Measurements from ENCODE around the gene SLAIN2. TPM values are rescaled to one million over a fixed set of nuclear protein-coding genes. Genes with fewer than 3 reads are reported as not detected.
"Not testable (repeated sequence)": the region's sequence is repeated elsewhere in the genome, so short reads cannot be mapped to it uniquely, and the experiment has no call there.

The SLAIN2 gene
- total and polyA plus RNA-seq, 5 donors from 2014 or later, result 23.9 to 82.9 (median 26.4) TPM

DNA sequence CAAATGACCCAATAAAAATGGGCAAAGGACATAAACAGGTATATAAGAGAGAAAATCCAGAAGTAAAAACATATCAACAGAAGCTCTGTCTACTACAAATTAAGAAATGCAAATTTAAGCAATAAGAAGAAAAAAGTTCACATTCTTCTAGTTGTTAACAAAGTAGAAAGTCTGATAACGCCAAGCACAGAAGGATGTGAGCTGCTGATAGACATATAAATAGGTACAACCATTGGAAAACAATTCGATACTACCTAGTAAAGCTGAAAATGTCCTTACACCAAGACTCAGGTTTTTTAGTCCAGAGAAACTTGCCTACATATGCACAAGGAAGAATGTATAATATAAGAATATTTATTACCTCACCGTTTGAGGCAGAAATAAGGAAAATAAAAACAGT, 35.8 kb upstream of the SLAIN2 start:
- ATAC-seq (ENCODE audit: low read depth in 2 of 2) (no peak), DNase-seq (no peak)
- Histone ChIP-seq H3K9me3 (ENCODE audit: control insufficient read depth in 2 of 2, low read length in 2 of 2) (no peaks in the 10 kb centered on the region), H3K27ac (ENCODE audit: insufficient read depth, low read length, poor library complexity, severe bottlenecking) (no peak overlapping the region), H3K27me3 (ENCODE audit: control insufficient read depth, insufficient read depth, low read length) (peaks cover 5% of the 10 kb centered on the region), H3K36me3 (ENCODE audit: control insufficient read depth, insufficient read depth, low read length) (no peaks in the 10 kb centered on the region), H3K4me3 (ENCODE audit: low read depth, low read length) (no peak overlapping the region), H3K4me1 (ENCODE audit: control insufficient read depth, insufficient read depth, low read length, poor library complexity, severe bottlenecking) (no peaks in the 10 kb centered on the region)
- no peak overlapping the region for H3K4me3 Mint-ChIP-seq
- peaks cover 9% of the 10 kb centered on the region for H3K27me3 Mint-ChIP-seq
- no peaks in the 10 kb centered on the region for H3K36me3 Mint-ChIP-seq
- H3K27ac Mint-ChIP-seq, result no peak overlapping the region
- H3K9me3 Mint-ChIP-seq, result peaks cover 0 to 1% (median 0%) of the 10 kb centered on the region in 7 donors
- H3K4me1 Mint-ChIP-seq, result no peaks in the 10 kb centered on the region

GRCh38 chr4:48307528-48307927, 33.8 kb upstream of the SLAIN2 start:
- no peak overlapping the region for H3K4me3 Mint-ChIP-seq
- Histone ChIP-seq H3K4me1 (ENCODE audit: control insufficient read depth, insufficient read depth, low read length, poor library complexity, severe bottlenecking) (no peaks in the 10 kb centered on the region), H3K36me3 (ENCODE audit: control insufficient read depth, insufficient read depth, low read length) (no peaks in the 10 kb centered on the region), H3K4me3 (ENCODE audit: low read depth, low read length) (no peak overlapping the region), H3K27ac (ENCODE audit: insufficient read depth, low read length, poor library complexity, severe bottlenecking) (no peak overlapping the region), H3K27me3 (ENCODE audit: control insufficient read depth, insufficient read depth, low read length) (peaks cover 3% of the 10 kb centered on the region), H3K9me3 (ENCODE audit: control insufficient read depth in 2 of 2, low read length in 2 of 2) (no peaks in the 10 kb centered on the region)
- peaks cover 9% of the 10 kb centered on the region for H3K27me3 Mint-ChIP-seq
- H3K4me1 Mint-ChIP-seq, result peaks cover 0 to 2% (median 0%) of the 10 kb centered on the region in 4 donors
- ATAC-seq (ENCODE audit: low read depth in 2 of 2) (no peak), DNase-seq (no peak)
- no peaks in the 10 kb centered on the region for H3K36me3 Mint-ChIP-seq
- peaks cover 0 to 1% (median 0%) of the 10 kb centered on the region in 7 donors for H3K9me3 Mint-ChIP-seq
- H3K27ac Mint-ChIP-seq, result no peak overlapping the region

- DNase-seq (no peak), ATAC-seq (ENCODE audit: low read depth in 2 of 2) (no peak)
- H3K9me3 ChIP-seq (ENCODE audit: control insufficient read depth in 2 of 2, low read length in 2 of 2), result no peaks in the 10 kb centered on the region
- H3K36me3 ChIP-seq (ENCODE audit: control insufficient read depth, insufficient read depth, low read length), result no peaks in the 10 kb centered on the region
- Mint-ChIP-seq H3K4me3 (no peak overlapping the region), H3K36me3 (no peaks in the 10 kb centered on the region), H3K9me3 (peaks cover 0 to 1% (median 0%) of the 10 kb centered on the region in 7 donors), H3K27me3 (peaks cover 9% of the 10 kb centered on the region), H3K27ac (no peak overlapping the region), H3K4me1 (peaks cover 0 to 2% (median 0%) of the 10 kb centered on the region in 4 donors)
- H3K27me3 ChIP-seq (ENCODE audit: control insufficient read depth, insufficient read depth, low read length), result peaks cover 3% of the 10 kb centered on the region
- no peak overlapping the region for H3K27ac ChIP-seq (ENCODE audit: insufficient read depth, low read length, poor library complexity, severe bottlenecking)
- no peak overlapping the region for H3K4me3 ChIP-seq (ENCODE audit: low read depth, low read length)
- H3K4me1 ChIP-seq (ENCODE audit: control insufficient read depth, insufficient read depth, low read length, poor library complexity, severe bottlenecking), result no peaks in the 10 kb centered on the region
Measured at GRCh38 chr4:48308901-48309300, 32.4 kb upstream of the SLAIN2 start.

GRCh38 chr4:48311896-48312295, 29.4 kb upstream of the SLAIN2 start:
- peaks cover 0 to 4% (median 0%) of the 10 kb centered on the region in 7 donors for H3K9me3 Mint-ChIP-seq
- Histone ChIP-seq H3K4me3 (ENCODE audit: low read depth, low read length) (no peak overlapping the region), H3K27ac (ENCODE audit: insufficient read depth, low read length, poor library complexity, severe bottlenecking) (no peak overlapping the region), H3K27me3 (ENCODE audit: control insufficient read depth, insufficient read depth, low read length) (peaks cover 3% of the 10 kb centered on the region), H3K4me1 (ENCODE audit: control insufficient read depth, insufficient read depth, low read length, poor library complexity, severe bottlenecking) (no peaks in the 10 kb centered on the region), H3K36me3 (ENCODE audit: control insufficient read depth, insufficient read depth, low read length) (no peaks in the 10 kb centered on the region), H3K9me3 (ENCODE audit: control insufficient read depth in 2 of 2, low read length in 2 of 2) (no peaks in the 10 kb centered on the region)
- no peaks in the 10 kb centered on the region for H3K36me3 Mint-ChIP-seq
- no peak overlapping the region for H3K27ac Mint-ChIP-seq
- H3K4me1 Mint-ChIP-seq, result peaks cover 0 to 6% (median 0%) of the 10 kb centered on the region in 4 donors
- peaks cover 2% of the 10 kb centered on the region for H3K27me3 Mint-ChIP-seq
- H3K4me3 Mint-ChIP-seq, result no peak overlapping the region
- ATAC-seq (ENCODE audit: low read depth in 2 of 2) (no peak), DNase-seq (no peak)

DNA sequence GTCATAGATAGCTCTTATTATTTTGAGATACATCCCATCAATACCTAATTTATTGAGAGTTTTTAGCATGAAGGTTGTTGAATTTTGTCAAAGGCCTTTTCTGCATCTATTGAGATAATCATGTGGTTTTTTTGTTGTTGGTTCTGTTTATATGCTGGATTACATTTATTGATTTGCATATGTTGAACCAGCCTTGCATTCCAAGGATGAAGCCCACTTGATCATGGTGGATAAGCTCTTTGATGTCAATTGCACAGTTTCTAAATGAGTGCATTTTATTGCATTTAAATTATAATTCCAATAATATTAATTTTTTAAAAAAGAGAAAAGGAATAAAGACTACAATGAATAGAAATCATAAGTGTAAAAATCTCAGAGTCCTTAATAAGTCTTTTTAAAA, 26.6 kb upstream of the SLAIN2 start:
- not testable (repeated sequence) for ATAC-seq (ENCODE audit: low read depth in 2 of 2); H3K4me3 ChIP-seq (ENCODE audit: low read depth, low read length); H3K27ac ChIP-seq (ENCODE audit: insufficient read depth, low read length, poor library complexity, severe bottlenecking); H3K27ac Mint-ChIP-seq; H3K36me3 Mint-ChIP-seq; H3K9me3 ChIP-seq (ENCODE audit: control insufficient read depth in 2 of 2, low read length in 2 of 2); H3K36me3 ChIP-seq (ENCODE audit: control insufficient read depth, insufficient read depth, low read length); H3K9me3 Mint-ChIP-seq; H3K4me1 Mint-ChIP-seq; H3K4me3 Mint-ChIP-seq; H3K4me1 ChIP-seq (ENCODE audit: control insufficient read depth, insufficient read depth, low read length, poor library complexity, severe bottlenecking); DNase-seq; H3K27me3 ChIP-seq (ENCODE audit: control insufficient read depth, insufficient read depth, low read length)
- H3K27me3 Mint-ChIP-seq, result peaks cover 14% of the 10 kb centered on the region

- no peaks in the 10 kb centered on the region for H3K36me3 ChIP-seq (ENCODE audit: control insufficient read depth, insufficient read depth, low read length)
- no peaks in the 10 kb centered on the region for H3K4me1 ChIP-seq (ENCODE audit: control insufficient read depth, insufficient read depth, low read length, poor library complexity, severe bottlenecking)
- ATAC-seq (ENCODE audit: low read depth in 2 of 2) (peak; percentile 37 to 45), DNase-seq (peak in 2 of 3 donors; percentile 49 to 59)
- H3K4me3 ChIP-seq (ENCODE audit: low read depth, low read length), result no peak overlapping the region
- peaks cover 2% of the 10 kb centered on the region for H3K27me3 ChIP-seq (ENCODE audit: control insufficient read depth, insufficient read depth, low read length)
- no peaks in the 10 kb centered on the region for H3K36me3 Mint-ChIP-seq
- no peak overlapping the region for H3K4me3 Mint-ChIP-seq
- no peaks in the 10 kb centered on the region for H3K9me3 ChIP-seq (ENCODE audit: control insufficient read depth in 2 of 2, low read length in 2 of 2)
- H3K27ac ChIP-seq (ENCODE audit: insufficient read depth, low read length, poor library complexity, severe bottlenecking), result no peak overlapping the region
- H3K9me3 Mint-ChIP-seq, result peaks cover 0 to 4% (median 0%) of the 10 kb centered on the region in 7 donors
- H3K27ac Mint-ChIP-seq, result peak overlapping the region in 1 of 3 donors; percentile 12
- H3K27me3 Mint-ChIP-seq, result peaks cover 16% of the 10 kb centered on the region
- H3K4me1 Mint-ChIP-seq, result peaks cover 0 to 6% (median 0%) of the 10 kb centered on the region in 4 donors
Measured at GRCh38 chr4:48315728-48316630, 25.4 kb upstream of the SLAIN2 start.

DNA sequence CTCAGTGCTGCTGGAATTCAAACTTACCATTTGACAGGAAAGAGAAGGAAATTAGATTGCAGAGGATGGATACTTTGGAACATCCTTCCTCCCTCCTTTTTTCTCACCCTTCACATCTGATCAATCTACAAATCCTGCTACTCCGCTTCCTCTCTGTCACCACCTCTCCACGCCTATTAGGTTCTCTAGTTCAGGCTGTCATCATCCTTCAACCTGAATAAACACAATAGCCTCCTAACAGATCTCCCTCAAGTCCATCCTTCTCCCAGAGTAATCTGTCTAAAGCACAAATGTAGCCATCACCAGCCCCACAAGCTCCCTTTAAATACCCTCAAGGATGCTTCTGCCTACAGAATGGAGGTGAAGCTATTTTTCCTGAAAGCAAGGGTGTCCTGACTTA, 20.0 kb upstream of the SLAIN2 start:
- DNase-seq (no peak), ATAC-seq (ENCODE audit: low read depth in 2 of 2) (no peak)
- Mint-ChIP-seq H3K27ac (peak overlapping the region in 1 of 3 donors; percentile 42), H3K4me1 (no peaks in the 10 kb centered on the region), H3K9me3 (peaks cover 0 to 2% (median 0%) of the 10 kb centered on the region in 7 donors), H3K36me3 (no peaks in the 10 kb centered on the region), H3K27me3 (peaks cover 31% of the 10 kb centered on the region), H3K4me3 (no peak overlapping the region)
- Histone ChIP-seq H3K4me1 (ENCODE audit: control insufficient read depth, insufficient read depth, low read length, poor library complexity, severe bottlenecking) (no peaks in the 10 kb centered on the region), H3K36me3 (ENCODE audit: control insufficient read depth, insufficient read depth, low read length) (no peaks in the 10 kb centered on the region), H3K4me3 (ENCODE audit: low read depth, low read length) (no peak overlapping the region), H3K27me3 (ENCODE audit: control insufficient read depth, insufficient read depth, low read length) (peaks cover 8% of the 10 kb centered on the region), H3K27ac (ENCODE audit: insufficient read depth, low read length, poor library complexity, severe bottlenecking) (no peak overlapping the region), H3K9me3 (ENCODE audit: control insufficient read depth in 2 of 2, low read length in 2 of 2) (no peaks in the 10 kb centered on the region)

- no peaks in the 10 kb centered on the region for H3K36me3 ChIP-seq (ENCODE audit: control insufficient read depth, insufficient read depth, low read length)
- H3K27ac Mint-ChIP-seq, result no peak overlapping the region
- H3K27ac ChIP-seq (ENCODE audit: insufficient read depth, low read length, poor library complexity, severe bottlenecking), result no peak overlapping the region
- DNase-seq (no peak), ATAC-seq (ENCODE audit: low read depth in 2 of 2) (no peak)
- no peaks in the 10 kb centered on the region for H3K4me1 ChIP-seq (ENCODE audit: control insufficient read depth, insufficient read depth, low read length, poor library complexity, severe bottlenecking)
- no peaks in the 10 kb centered on the region for H3K9me3 Mint-ChIP-seq
- H3K36me3 Mint-ChIP-seq, result no peaks in the 10 kb centered on the region
- H3K27me3 ChIP-seq (ENCODE audit: control insufficient read depth, insufficient read depth, low read length), result peaks cover 8% of the 10 kb centered on the region
- H3K9me3 ChIP-seq (ENCODE audit: control insufficient read depth in 2 of 2, low read length in 2 of 2), result no peaks in the 10 kb centered on the region
- no peak overlapping the region for H3K4me3 Mint-ChIP-seq
- no peaks in the 10 kb centered on the region for H3K4me1 Mint-ChIP-seq
- H3K27me3 Mint-ChIP-seq, result peaks cover 35% of the 10 kb centered on the region
- no peak overlapping the region for H3K4me3 ChIP-seq (ENCODE audit: low read depth, low read length)
Measured at GRCh38 chr4:48322063-48322462, 19.3 kb upstream of the SLAIN2 start.

All from CD4-positive, CD25-positive, alpha-beta regulatory T cell (primary cell).